ENCODE measurements around the gene CNTNAP5.

The CNTNAP5 gene

GRCh38 chr2:124025171-124025580, at the start of gene CNTNAP5:
CNTNAP5 (plus strand) TSS chr2:124025287; CDS start chr2:124025651, 364 bp downstream.
- no peak for DNase-seq (ENCODE audit: low spot score)

GRCh38 chr2:123976054-123976648, 48.9 kb upstream of the CNTNAP5 start:
- no peak for DNase-seq (ENCODE audit: low spot score)

- peak; percentile 60 for DNase-seq (ENCODE audit: low spot score)
Measured at GRCh38 chr2:123993728-123994323, 31.3 kb upstream of the CNTNAP5 start.

GRCh38 chr2:123999681-124000080, 25.4 kb upstream of the CNTNAP5 start:
- no peak for DNase-seq (ENCODE audit: low spot score)

GRCh38 chr2:124001696-124002430, 23.2 kb upstream of the CNTNAP5 start:
- no peak for DNase-seq (ENCODE audit: low spot score)

- no peak for DNase-seq (ENCODE audit: low spot score)
Measured at GRCh38 chr2:124018890-124019289, 6.2 kb upstream of the CNTNAP5 start.

- DNase-seq (ENCODE audit: low spot score), result no peak
Measured at GRCh38 chr2:124024561-124025170, 421 bp upstream of the CNTNAP5 start.

- no peak for DNase-seq (ENCODE audit: low spot score)
Measured at GRCh38 chr2:124025891-124026434, 876 bp downstream of the CNTNAP5 start.

- DNase-seq (ENCODE audit: low spot score), result no peak
Measured at GRCh38 chr2:124026503-124026902, 1.4 kb downstream of the CNTNAP5 start.

- peak; percentile 67 for DNase-seq (ENCODE audit: low spot score)
Measured at GRCh38 chr2:124027182-124027581, 2.1 kb downstream of the CNTNAP5 start.

- no peak for DNase-seq (ENCODE audit: low spot score)
Measured at GRCh38 chr2:124032799-124033198, 7.7 kb downstream of the CNTNAP5 start.

GRCh38 chr2:124034265-124034664, 9.2 kb downstream of the CNTNAP5 start:
- no peak for DNase-seq (ENCODE audit: low spot score)

- no peak for DNase-seq (ENCODE audit: low spot score)
Measured at GRCh38 chr2:124035001-124035400, 9.9 kb downstream of the CNTNAP5 start.

GRCh38 chr2:124039032-124039431, 13.9 kb downstream of the CNTNAP5 start:
- no peak for DNase-seq (ENCODE audit: low spot score)

GRCh38 chr2:124039762-124040291, 14.7 kb downstream of the CNTNAP5 start:
- no peak for DNase-seq (ENCODE audit: low spot score)

GRCh38 chr2:124045894-124046293, 20.8 kb downstream of the CNTNAP5 start:
- DNase-seq (ENCODE audit: low spot score), result no peak

- DNase-seq (ENCODE audit: low spot score), result no peak
Measured at GRCh38 chr2:124046332-124046731, 21.2 kb downstream of the CNTNAP5 start.

- DNase-seq (ENCODE audit: low spot score), result no peak
Measured at GRCh38 chr2:124048102-124048501, 23.0 kb downstream of the CNTNAP5 start.

GRCh38 chr2:124048664-124049063, 23.6 kb downstream of the CNTNAP5 start:
- no peak for DNase-seq (ENCODE audit: low spot score)

- no peak for DNase-seq (ENCODE audit: low spot score)
Measured at GRCh38 chr2:124049136-124049535, 24.0 kb downstream of the CNTNAP5 start.

- no peak for DNase-seq (ENCODE audit: low spot score)
Measured at GRCh38 chr2:124050833-124051497, 25.9 kb downstream of the CNTNAP5 start.

GRCh38 chr2:124053796-124054195, 28.7 kb downstream of the CNTNAP5 start:
- no peak for DNase-seq (ENCODE audit: low spot score)
